HEK293 (cell line): ENCODE results near the gene FASTKD3.
A peak's percentile ranks its signal among the peaks of the same experiment; 100 is the strongest.

Experiments
- CTCF ChIA-PET: fragments of 350-600 bp; formaldehyde crosslinking; extraction: SDS; loops from one replicate; lab custom pipeline; 2021; ENCODE audit warnings: antibody characterized with exemption; lab: Yijun Ruan, JAX
- POLR2A ChIA-PET: fragments of 300-600 bp; formaldehyde crosslinking; extraction: SDS; loops from one replicate; lab custom pipeline; 2020; ENCODE audit warnings: antibody characterized with exemption, inconsistent platforms; lab: Yijun Ruan, JAX
- H3K27ac ChIP-seq: fragments of 200-500 bp; sonication (Bioruptor generic); 2 replicates; pipeline ENCODE4 v1.5.1; 2014; ENCODE audit warnings: low read depth, low read length, control low read depth, inconsistent platforms; ENCODE audit errors: extremely low read depth
- H3K36me3 ChIP-seq, 2 experiments: fragments of 200-500 bp in 1 of 2; sonication (Bioruptor generic) in 1 of 2; 1 replicate in 1 of 2; 2 replicates in 1 of 2; pipeline ENCODE4 v1.5.1; 2014 to 2017; ENCODE audit warnings: inconsistent platforms in 2 of 2, low read length in 2 of 2; ENCODE audit not compliant: control insufficient read depth in 2 of 2, insufficient read depth in 1 of 2
- H3K4me1 ChIP-seq: fragments of 200-500 bp; sonication (Bioruptor generic); 2 replicates; pipeline ENCODE4 v1.5.1; 2014; ENCODE audit warnings: mild to moderate bottlenecking, low read length, inconsistent platforms; ENCODE audit not compliant: control insufficient read depth, insufficient read depth
- H3K4me3 ChIP-seq: 2 replicates; pipeline ENCODE4 v1.5.1; 2011; ENCODE audit warnings: low read depth, mild to moderate bottlenecking, control low read depth, low read length, moderate library complexity
- H3K9me3 ChIP-seq: fragments of 200-500 bp; sonication (Bioruptor generic); 2 replicates; pipeline ENCODE4 v1.5.1; 2014; ENCODE audit warnings: low read depth, low read length, inconsistent platforms; ENCODE audit not compliant: control insufficient read depth, insufficient read depth
- ATF2 ChIP-seq: fragments of 450-650 bp; formaldehyde crosslinking; IDR thresholded peaks from 2 replicates; pipeline ENCODE4 v1.5.1; 2016; ENCODE audit warnings: missing biosample characterization, missing genetic modification characterization, low read depth
- BCL6B ChIP-seq: fragments of 450-650 bp; formaldehyde crosslinking; IDR thresholded peaks from 2 replicates; pipeline ENCODE4 v1.5.1; 2017; ENCODE audit warnings: missing biosample characterization, missing genetic modification characterization
- FEZF1 ChIP-seq: fragments of 450-650 bp; formaldehyde crosslinking; IDR thresholded peaks from 2 replicates; pipeline ENCODE4 v1.5.1; 2016; ENCODE audit warnings: missing biosample characterization, missing genetic modification characterization
- GFI1B ChIP-seq: fragments of 450-650 bp; formaldehyde crosslinking; IDR thresholded peaks from 2 replicates; pipeline ENCODE4 v1.5.1; 2016; ENCODE audit warnings: missing biosample characterization, missing genetic modification characterization
- GLIS2 ChIP-seq: fragments of 450-650 bp; formaldehyde crosslinking; IDR thresholded peaks from 2 replicates; pipeline ENCODE4 v1.5.1; 2016; ENCODE audit warnings: missing biosample characterization, missing genetic modification characterization
- PRDM1 ChIP-seq: fragments of 450-650 bp; formaldehyde crosslinking; IDR thresholded peaks from 2 replicates; pipeline ENCODE4; 2016; ENCODE audit warnings: missing biosample characterization, missing genetic modification characterization
- PRDM6 ChIP-seq: fragments of 450-650 bp; formaldehyde crosslinking; IDR thresholded peaks from 2 replicates; pipeline ENCODE4 v1.5.1; 2017; ENCODE audit warnings: missing biosample characterization, missing genetic modification characterization
- ZBTB21 ChIP-seq: fragments of 450-650 bp; formaldehyde crosslinking; IDR thresholded peaks from 2 replicates; pipeline ENCODE4 v1.5.1; 2017; ENCODE audit warnings: missing biosample characterization, missing genetic modification characterization
- ZBTB48 ChIP-seq: fragments of 450-650 bp; formaldehyde crosslinking; IDR thresholded peaks from 2 replicates; pipeline ENCODE4 v1.5.1; 2016; ENCODE audit warnings: missing biosample characterization, missing genetic modification characterization
- ZNF133 ChIP-seq: fragments of 450-650 bp; formaldehyde crosslinking; IDR thresholded peaks from 2 replicates; pipeline ENCODE4 v1.5.1; 2016; ENCODE audit warnings: missing biosample characterization, missing genetic modification characterization
- ZNF16 ChIP-seq: fragments of 450-650 bp; formaldehyde crosslinking; IDR thresholded peaks from 2 replicates; pipeline ENCODE4 v1.5.1; 2016; ENCODE audit warnings: low read depth, missing biosample characterization, missing genetic modification characterization
- ZNF174 ChIP-seq: fragments of 450-650 bp; formaldehyde crosslinking; IDR thresholded peaks from 2 replicates; pipeline ENCODE4 v1.5.0; 2017; ENCODE audit warnings: missing biosample characterization, mild to moderate bottlenecking, missing genetic modification characterization
- ZNF184 ChIP-seq: fragments of 450-650 bp; IDR thresholded peaks from 2 replicates; pipeline ENCODE4 v1.5.1; 2018; ENCODE audit warnings: missing biosample characterization, mild to moderate bottlenecking, missing genetic modification characterization
- ZNF324 ChIP-seq: fragments of 450-650 bp; formaldehyde crosslinking; IDR thresholded peaks from 2 replicates; pipeline ENCODE4 v1.5.1; 2016; ENCODE audit warnings: missing biosample characterization, missing genetic modification characterization
- ZNF37A ChIP-seq: fragments of 450-650 bp; IDR thresholded peaks from 2 replicates; pipeline ENCODE4 v1.5.1; 2018; ENCODE audit warnings: missing biosample characterization, missing genetic modification characterization
- ZNF514 ChIP-seq: fragments of 450-650 bp; formaldehyde crosslinking; IDR thresholded peaks from 2 replicates; pipeline ENCODE4 v1.5.1; 2016; ENCODE audit warnings: missing biosample characterization, missing genetic modification characterization
- ZNF558 ChIP-seq: fragments of 450-650 bp; formaldehyde crosslinking; IDR thresholded peaks from 2 replicates; pipeline ENCODE4 v1.5.1; 2016; ENCODE audit warnings: missing biosample characterization, missing genetic modification characterization
- ZNF580 ChIP-seq: fragments of 450-650 bp; formaldehyde crosslinking; IDR thresholded peaks from 2 replicates; pipeline ENCODE4 v1.5.1; 2016; ENCODE audit warnings: missing biosample characterization, missing genetic modification characterization
- ZNF596 ChIP-seq: fragments of 450-650 bp; IDR thresholded peaks from 2 replicates; pipeline ENCODE4 v1.5.0; 2018; ENCODE audit warnings: missing biosample characterization, mild to moderate bottlenecking, missing genetic modification characterization, moderate library complexity
- ZNF677 ChIP-seq: fragments of 450-650 bp; IDR thresholded peaks from 2 replicates; pipeline ENCODE4 v1.5.0; 2018; ENCODE audit warnings: missing biosample characterization, mild to moderate bottlenecking, missing genetic modification characterization, moderate library complexity
- ZNF692 ChIP-seq: fragments of 450-650 bp; formaldehyde crosslinking; IDR thresholded peaks from 2 replicates; pipeline ENCODE4 v1.5.1; 2016; ENCODE audit warnings: missing biosample characterization, missing genetic modification characterization
- ZXDB ChIP-seq: fragments of 450-650 bp; formaldehyde crosslinking; IDR thresholded peaks from 2 replicates; pipeline ENCODE4 v1.5.1; 2016; ENCODE audit warnings: missing biosample characterization, missing genetic modification characterization

FASTKD3 gene

GRCh38 chr5:7844901-7845300 lies 23.9 kb downstream of the FASTKD3 start:
- Histone ChIP-seq H3K36me3 (no peaks in the 10 kb centered on the region), H3K27ac (no peak overlapping the region), H3K9me3 (no peaks in the 10 kb centered on the region), H3K4me3 (no peak overlapping the region), H3K4me1 (peaks cover 3% of the 10 kb centered on the region; the same call in 1 of the 2 replicates)
- TF ChIP-seq ZNF514 (tag by site-specific recombination): no peak
- no peak for TF ChIP-seq ZNF37A (tag by site-specific recombination)
- TF ChIP-seq FEZF1 (tag by site-specific recombination): no peak
- no peak for TF ChIP-seq ZNF184 (tag by site-specific recombination)
- TF ChIP-seq ZNF174 (tag by site-specific recombination): no peak
- TF ChIP-seq ZXDB (tag by site-specific recombination): no peak
- no peak for TF ChIP-seq ZNF596 (tag by site-specific recombination)
- no peak for TF ChIP-seq ZNF133 (tag by site-specific recombination)
- TF ChIP-seq ZNF677: no peak
- ChIA-PET POLR2A (no interaction called here), CTCF (interaction anchor here (0.7 to 3.3 kb wide), 4 partner anchors 12 to 156 kb away, joined by 3 to 29 read pairs (median 3); no protein-coding TSS in a partner anchor)

- Histone ChIP-seq H3K36me3 (no peaks in the 10 kb centered on the region), H3K4me3 (no peak overlapping the region), H3K4me1 (peaks cover 3% of the 10 kb centered on the region; the same call in 1 of the 2 replicates), H3K9me3 (no peaks in the 10 kb centered on the region), H3K27ac (no peak overlapping the region)
- POLR2A ChIA-PET: no interaction called here
- CTCF ChIA-PET: interaction anchor here (1.0 kb wide), 1 partner anchor 14 kb away, joined by 3 read pairs; no protein-coding TSS in a partner anchor
- TF ChIP-seq ZNF16 (tag by site-specific recombination): no peak
- peak; percentile 92 for TF ChIP-seq PRDM6 (tag by site-specific recombination)
- TF ChIP-seq GFI1B: no peak
- TF ChIP-seq ATF2 (tag by site-specific recombination): peak; percentile 55; the same call in 1 of the 2 replicates
Measured at GRCh38 chr5:7842531-7842930, 26.3 kb downstream of the FASTKD3 start.

- Histone ChIP-seq H3K36me3 (no peaks in the 10 kb centered on the region), H3K4me3 (no peak overlapping the region), H3K4me1 (no peaks in the 10 kb centered on the region), H3K27ac (no peak overlapping the region), H3K9me3 (no peaks in the 10 kb centered on the region)
- POLR2A ChIA-PET: no interaction called here
- CTCF ChIA-PET: interaction anchor here (2.5 kb wide), 1 partner anchor 21 kb away, joined by 16 read pairs; no protein-coding TSS in a partner anchor
- TF ChIP-seq ZBTB21: no peak
- no peak for TF ChIP-seq ZNF324 (tag by site-specific recombination)
- no peak for TF ChIP-seq GLIS2 (tag by site-specific recombination)
- no peak for TF ChIP-seq ZNF692 (tag by site-specific recombination)
- no peak for TF ChIP-seq ZNF558 (tag by site-specific recombination)
- TF ChIP-seq ZBTB48 (tag by site-specific recombination): no peak
- TF ChIP-seq PRDM1: no peak
- no peak for TF ChIP-seq ZNF580 (tag by site-specific recombination)
- TF ChIP-seq BCL6B (tag by site-specific recombination): no peak
Measured at GRCh38 chr5:7837403-7837802, 31.4 kb downstream of the FASTKD3 start.
